CD4-positive, alpha-beta T cell treated with Interleukin-17A for 1 hour (primary cell): ENCODE measurements around the gene FOXI1.
"Not testable (repeated sequence)": the region's sequence is repeated elsewhere in the genome, so short reads cannot be mapped to it uniquely, and the experiment has no call there.

Experiments
- DNase-seq: peaks from one replicate; pipeline ENCODE4 v3.0.0-alpha.2; 2020

The FOXI1 gene

DNA sequence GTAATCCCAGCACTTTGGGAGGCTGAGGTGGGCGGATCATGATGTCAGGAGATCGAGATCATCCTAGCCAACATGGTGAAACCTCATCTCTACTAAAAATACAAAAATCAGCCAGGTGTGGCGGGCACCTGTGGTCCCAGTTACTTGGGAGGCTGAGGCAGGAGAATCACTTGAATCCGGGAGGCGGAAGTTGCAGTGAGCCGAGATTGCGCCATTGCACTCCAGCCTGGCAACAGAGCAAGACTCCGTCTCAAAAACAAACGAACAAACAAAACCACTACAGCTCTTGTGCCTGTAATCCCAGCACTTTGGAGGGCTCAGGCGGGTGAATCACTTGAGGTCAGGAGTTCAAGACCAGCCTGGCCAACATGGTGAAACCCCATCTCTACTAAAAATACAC lies 11.4 kb upstream of the FOXI1 start:
- not testable (repeated sequence) for DNase-seq

- no peak for DNase-seq
These were observed 10.1 kb upstream of the FOXI1 start for GRCh38 chr5:170095646-170096045.

DNA sequence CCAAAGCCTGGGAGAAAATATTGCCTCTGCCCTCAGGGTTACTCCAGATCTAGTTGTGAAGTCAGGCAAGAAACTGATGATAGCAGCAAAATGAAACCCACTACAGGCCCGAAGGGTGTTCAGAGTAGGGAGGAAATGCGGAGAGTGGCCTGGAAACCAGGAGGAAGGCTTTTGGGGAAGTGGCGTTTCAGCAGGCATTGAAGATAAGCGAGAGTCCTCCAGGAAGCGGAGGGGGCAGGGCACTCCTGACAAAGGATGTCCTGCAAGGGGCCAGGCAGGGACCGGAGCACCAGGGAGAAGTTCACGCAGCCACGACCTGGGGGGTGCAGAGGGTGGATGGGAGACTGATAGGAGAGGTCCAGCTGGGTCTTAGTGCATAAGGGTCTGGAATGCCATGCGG lies 7.8 kb upstream of the FOXI1 start:
- DNase-seq: no peak

GRCh38 chr5:170100066-170100943 lies 5.4 kb upstream of the FOXI1 start:
- peak; percentile 66 for DNase-seq

DNA sequence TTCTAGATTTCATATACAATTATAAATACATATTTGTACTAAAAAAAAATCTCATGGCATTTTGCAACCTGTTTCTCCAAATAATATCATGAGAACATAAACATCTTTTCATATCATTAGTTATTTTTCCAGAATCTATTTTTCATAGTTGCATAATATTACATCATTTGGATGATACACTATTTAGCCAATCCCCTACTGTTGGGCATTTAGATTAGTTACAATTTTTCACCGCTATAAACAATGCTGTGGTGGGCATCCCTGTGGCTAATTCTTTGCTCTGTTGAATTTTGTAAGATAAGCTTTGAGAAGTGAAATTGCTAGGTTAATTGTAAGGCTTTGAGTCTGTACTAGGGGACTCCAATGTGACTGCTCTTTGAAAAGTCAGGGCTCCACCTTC lies 2.2 kb upstream of the FOXI1 start:
- no peak for DNase-seq

- DNase-seq: no peak
These were observed 1.4 kb upstream of the FOXI1 start for GRCh38 chr5:170104299-170104698.

- DNase-seq: no peak
These were observed 987 bp upstream of the FOXI1 start for GRCh38 chr5:170104710-170105109.

- DNase-seq: no peak
These were observed 2.0 kb downstream of the FOXI1 start for GRCh38 chr5:170107674-170108073.

DNA sequence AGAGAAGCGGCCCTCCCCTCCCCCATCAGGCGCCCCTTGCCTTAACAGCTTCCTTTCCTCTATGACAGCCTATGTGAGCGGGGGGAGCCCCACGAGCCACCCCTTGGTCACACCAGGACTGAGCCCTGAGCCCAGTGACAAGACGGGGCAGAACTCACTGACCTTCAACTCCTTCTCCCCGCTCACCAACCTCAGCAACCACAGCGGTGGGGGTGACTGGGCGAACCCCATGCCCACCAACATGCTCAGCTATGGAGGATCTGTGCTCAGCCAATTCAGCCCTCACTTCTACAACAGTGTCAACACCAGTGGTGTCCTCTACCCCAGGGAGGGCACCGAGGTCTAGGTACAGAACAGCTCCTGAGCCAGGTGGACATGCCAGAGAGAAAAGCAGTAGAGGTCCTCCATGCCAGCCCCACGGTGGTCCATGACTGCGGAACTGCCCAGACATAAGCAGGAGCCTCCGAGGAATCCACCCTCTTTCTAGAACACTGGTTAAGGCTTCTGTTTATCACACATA lies 2.6 kb downstream of the FOXI1 start:
- DNase-seq: no peak

DNA sequence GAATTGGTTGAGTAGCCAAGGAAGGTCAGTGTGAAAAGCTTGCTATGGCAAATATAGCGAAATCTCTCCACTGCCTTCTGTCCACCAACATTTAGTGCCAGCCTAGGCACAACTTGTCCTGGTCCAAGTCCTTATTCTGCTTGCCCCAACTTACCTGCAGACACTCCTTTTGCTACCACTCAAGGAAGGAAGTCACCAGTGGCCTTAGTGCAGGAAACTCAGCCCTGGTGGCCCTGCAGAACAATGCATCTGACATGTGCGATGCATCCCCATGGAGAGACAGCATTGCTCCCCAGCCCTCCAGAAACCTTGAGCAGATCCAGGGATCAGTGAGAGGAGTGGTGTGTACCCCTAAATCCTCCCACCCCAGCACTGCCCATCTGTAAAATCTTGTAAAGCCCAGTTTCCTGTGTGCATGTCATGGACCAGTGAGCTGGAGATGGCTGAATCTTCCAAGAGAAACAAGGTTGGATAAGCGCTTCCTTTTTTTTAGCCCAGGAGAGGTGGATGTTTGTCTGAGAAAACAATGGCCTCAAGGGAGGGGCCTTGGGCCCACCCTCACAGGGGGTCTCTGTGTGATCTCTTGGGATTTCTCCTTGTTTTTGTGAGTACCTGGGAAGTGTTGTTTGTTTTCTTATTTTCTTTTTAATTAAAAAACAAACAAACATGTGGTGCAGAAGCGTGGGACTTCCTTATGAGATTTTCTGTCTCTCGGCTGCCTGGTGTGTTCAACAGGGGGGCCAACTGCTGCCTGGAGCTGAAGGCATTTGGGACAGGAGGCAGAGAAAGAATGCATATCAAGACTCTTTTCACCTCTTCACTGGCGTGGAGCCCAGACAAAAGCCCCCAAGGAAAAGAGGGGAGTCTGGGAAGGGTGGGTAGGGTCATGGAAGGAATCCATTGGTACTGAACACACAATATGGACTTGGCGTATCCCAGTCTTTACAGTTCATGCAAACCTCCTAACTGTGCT lies 3.6 kb downstream of the FOXI1 start:
- DNase-seq: no peak

- DNase-seq: no peak
These were observed 4.8 kb downstream of the FOXI1 start for GRCh38 chr5:170110403-170111087.

DNA sequence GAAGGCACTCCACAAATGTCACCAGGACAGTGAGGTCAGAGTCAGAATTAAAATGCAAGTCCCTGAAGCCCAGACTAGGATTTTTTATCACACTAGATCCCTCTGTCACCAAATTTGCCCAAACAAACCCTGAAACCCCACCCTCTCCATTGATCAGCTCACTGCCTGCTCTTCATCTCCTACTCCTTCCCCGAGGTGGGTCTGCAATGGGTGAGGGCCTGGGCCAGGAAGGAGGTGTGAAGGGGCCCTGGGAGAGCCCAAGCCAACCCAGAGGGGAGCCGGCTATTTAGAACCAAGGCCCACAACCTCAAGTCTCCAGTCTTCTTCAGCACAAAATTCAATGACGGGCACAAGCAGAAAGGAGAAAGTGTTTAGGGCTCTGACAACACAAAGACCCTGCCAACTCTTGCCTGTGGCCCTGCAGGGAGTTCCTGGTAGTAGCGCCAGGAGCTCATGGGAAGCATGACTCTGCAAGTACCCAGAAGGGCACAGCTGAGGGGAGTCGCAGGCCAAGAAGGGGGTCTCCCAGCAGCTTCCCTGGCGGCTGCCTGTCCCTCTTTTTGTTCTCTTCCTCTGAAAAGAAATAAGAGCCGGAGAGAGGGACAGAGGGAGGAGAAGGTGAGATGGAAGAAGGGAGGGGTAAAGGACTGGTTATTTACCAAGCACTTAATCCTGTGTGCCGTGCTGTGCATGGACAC lies 5.5 kb downstream of the FOXI1 start:
- no peak for DNase-seq

GRCh38 chr5:170112876-170113521 lies 7.3 kb downstream of the FOXI1 start:
- DNase-seq: no peak

- DNase-seq: no peak
These were observed 7.8 kb downstream of the FOXI1 start for GRCh38 chr5:170113522-170113900.

DNA sequence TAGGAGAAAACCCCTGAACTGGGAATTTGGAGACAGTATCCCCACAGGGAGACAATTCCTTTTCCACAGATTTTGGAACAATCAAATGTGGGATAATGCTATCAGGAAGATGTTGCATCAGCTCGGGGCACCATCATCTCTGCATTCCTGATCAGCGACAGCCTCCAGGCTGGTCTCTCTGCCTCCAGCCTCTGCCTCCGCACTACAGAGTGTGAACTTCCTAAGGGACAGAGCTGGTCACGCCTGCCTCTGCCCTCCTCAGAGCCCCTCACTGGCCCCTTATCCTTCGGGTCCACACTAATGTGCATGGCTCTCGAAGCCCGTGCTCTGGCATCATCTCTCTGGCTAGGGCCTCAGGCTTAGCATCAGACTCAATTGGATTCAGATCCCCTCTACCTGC lies 8.6 kb downstream of the FOXI1 start:
- DNase-seq: no peak

DNA sequence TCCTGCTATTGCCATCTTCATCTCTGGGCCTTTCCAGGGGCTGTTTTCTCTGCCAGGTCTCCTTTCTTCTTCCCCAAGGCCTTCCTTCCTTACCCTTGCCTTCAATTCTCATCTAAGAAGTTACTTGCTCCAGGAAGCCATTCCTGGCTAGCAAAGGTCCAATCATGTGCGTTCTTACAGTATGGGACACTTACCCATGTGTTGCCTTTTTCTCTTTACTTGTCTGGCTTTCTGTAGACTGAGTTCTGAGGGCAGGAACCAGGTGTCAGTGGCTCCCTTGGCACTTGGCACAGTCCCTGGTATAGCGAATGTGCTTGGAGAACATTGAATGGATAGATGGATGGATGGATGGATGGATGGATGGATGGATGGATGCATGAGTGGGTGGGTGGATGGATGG lies 10.2 kb downstream of the FOXI1 start:
- DNase-seq: no peak

- DNase-seq: no peak
These were observed 12.0 kb downstream of the FOXI1 start for GRCh38 chr5:170117736-170118135.

GRCh38 chr5:170120576-170120975 lies 14.9 kb downstream of the FOXI1 start:
- DNase-seq: no peak

DNA sequence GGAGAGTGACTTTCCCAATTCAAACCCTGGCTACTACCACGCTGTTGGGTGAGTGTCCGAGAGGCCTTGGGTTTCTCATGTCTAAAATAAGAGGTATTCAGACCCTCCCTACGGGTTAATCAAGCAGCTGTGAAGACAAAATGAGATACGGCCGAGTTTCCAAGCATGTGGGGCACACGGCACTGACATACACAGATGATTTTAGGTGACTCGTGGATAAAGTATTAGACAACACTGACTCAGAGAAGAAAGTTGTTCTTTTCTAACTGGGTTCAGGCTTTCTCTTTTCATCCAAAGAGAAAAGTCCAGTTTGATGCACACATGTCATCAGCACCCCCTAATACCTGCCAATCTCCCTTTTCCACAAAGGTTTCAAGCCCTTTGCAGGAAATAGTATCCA lies 15.6 kb downstream of the FOXI1 start:
- DNase-seq: no peak

- DNase-seq: no peak
These were observed 20.4 kb downstream of the FOXI1 start for GRCh38 chr5:170126061-170126460.

DNA sequence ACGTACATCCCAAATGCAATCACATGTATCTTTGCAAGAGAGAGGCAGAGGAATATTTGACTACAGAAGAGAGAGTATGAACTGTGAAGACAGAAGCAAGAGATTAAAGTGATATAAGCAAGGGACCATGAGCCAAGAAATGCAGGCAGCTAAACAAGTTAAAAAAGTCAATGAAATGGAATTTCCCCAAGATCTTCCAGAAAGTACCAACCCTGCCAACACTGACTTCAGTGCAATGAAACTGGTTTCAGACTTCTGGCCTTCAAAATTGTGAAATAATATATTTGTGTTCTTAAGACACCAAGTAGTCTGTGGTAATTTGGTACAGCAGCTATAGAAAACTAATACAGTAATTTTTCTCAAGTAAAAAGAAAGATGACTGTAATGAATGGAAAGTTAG lies 20.9 kb downstream of the FOXI1 start:
- no peak for DNase-seq

DNA sequence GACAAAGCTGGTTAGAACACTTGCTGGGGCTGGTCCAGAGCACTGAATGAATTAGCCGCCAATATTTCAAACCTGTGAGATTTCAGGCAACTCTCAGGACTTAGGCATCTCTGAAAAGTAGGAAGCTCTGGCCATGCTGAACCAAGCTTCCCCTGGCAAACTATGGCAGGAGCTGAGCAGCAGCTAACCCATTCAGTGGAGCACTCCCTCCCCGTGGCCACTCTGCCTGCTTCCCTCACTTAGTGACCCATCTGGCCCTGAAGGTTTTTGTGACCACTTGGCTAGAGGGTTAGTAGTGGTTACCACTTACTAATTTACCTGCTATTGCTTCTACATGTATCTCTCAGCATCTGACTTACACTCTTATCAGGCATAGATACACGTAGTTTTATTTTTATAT lies 25.5 kb downstream of the FOXI1 start:
- DNase-seq: no peak
